ENCODE results near the gene ZNF792. TPM values are rescaled to one million over a fixed set of nuclear protein-coding genes. Genes with fewer than 3 reads are reported as not detected.
"Not testable (repeated sequence)": the region's sequence is repeated elsewhere in the genome, so short reads cannot be mapped to it uniquely, and the experiment has no call there.

The ZNF792 gene
- polyA plus RNA-seq, 1 of the 3 experiments (the other 2 are of a cell fraction), result 1.5 TPM

DNA sequence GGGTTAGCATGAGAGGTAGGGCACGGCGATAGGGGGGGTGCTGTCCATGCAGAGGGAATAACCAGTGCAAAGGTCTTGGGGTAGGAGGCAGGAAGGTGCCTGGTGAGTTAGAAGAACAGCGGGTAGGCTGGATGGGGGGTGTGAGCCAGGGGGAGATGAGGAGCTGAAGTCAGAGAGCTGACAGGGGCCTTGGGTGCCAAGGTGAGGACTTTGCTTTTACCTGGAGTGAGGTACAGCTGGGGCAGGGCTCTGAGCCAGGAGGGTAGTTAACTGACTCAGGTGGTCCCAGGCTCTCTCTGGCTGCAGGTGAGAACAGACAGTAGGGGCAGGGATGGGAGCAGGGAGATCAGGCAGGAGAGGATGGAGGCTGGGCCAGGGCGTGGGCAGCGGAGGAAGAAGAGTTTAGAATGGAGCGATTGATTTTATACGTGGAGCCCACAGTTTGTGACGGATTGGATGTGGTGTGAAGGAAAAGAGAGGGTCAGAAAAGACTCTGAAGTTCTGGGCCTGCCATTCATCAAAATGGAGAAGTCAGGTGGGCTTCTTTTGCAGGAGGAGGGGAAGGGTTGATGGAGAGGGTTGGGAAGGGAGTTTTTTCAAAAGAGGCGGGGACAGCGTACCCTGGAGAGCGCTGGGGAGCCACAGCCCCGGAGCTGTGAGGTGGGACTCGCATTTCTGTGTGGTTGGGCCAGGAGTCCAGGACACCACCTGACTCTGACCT lies 34.9 kb upstream of the ZNF792 start (continued):
- TF ChIP-seq, protein P1, sequence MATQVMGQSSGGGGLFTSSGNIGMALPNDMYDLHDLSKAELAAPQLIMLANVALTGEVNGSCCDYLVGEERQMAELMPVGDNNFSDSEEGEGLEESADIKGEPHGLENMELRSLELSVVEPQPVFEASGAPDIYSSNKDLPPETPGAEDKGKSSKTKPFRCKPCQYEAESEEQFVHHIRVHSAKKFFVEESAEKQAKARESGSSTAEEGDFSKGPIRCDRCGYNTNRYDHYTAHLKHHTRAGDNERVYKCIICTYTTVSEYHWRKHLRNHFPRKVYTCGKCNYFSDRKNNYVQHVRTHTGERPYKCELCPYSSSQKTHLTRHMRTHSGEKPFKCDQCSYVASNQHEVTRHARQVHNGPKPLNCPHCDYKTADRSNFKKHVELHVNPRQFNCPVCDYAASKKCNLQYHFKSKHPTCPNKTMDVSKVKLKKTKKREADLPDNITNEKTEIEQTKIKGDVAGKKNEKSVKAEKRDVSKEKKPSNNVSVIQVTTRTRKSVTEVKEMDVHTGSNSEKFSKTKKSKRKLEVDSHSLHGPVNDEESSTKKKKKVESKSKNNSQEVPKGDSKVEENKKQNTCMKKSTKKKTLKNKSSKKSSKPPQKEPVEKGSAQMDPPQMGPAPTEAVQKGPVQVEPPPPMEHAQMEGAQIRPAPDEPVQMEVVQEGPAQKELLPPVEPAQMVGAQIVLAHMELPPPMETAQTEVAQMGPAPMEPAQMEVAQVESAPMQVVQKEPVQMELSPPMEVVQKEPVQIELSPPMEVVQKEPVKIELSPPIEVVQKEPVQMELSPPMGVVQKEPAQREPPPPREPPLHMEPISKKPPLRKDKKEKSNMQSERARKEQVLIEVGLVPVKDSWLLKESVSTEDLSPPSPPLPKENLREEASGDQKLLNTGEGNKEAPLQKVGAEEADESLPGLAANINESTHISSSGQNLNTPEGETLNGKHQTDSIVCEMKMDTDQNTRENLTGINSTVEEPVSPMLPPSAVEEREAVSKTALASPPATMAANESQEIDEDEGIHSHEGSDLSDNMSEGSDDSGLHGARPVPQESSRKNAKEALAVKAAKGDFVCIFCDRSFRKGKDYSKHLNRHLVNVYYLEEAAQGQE (IDR thresholded peaks at IDR 0.05; ENCODE audit: low read depth, low read length), result no peak
- no peak for TF ChIP-seq EZH2phosphoT487 (IDR thresholded peaks at IDR 0.05; ENCODE audit: borderline replicate concordance, low read depth)
- TF ChIP-seq GABPA (IDR thresholded peaks at IDR 0.05; ENCODE audit: low read depth), result no peak
- no peak for TF ChIP-seq NFIC (IDR thresholded peaks at IDR 0.05; ENCODE audit: borderline replicate concordance)

DNA sequence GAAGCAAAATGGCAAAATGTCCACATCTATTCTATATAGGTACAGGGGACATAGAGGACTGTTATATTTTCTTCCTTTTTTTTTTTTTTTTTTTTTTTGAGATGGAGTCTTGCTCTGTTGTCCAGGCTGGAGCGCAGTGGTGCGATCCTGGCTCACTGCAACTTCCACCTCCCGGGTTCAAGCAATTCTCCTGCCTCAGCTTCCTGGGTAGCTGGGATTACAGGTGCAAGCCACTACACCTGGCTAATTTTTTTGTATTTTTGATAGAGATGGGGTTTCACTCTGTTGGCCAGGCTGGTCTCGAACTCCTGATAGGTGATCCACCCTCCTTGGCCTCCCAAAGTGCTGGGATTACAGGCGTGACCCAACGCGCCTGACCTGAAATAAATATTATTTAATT lies 34.2 kb upstream of the ZNF792 start:
- H3K4me3 ChIP-seq (ENCODE audit: low read depth in 2 of 2, low read length in 1 of 2); H3K9me3 ChIP-seq; H3K36me3 ChIP-seq (replicated peaks in 1 of 2; ENCODE audit: control insufficient read depth in 1 of 2, insufficient read depth in 2 of 2, low read length in 1 of 2); DNase-seq; H3K9ac ChIP-seq; H3K9me2 ChIP-seq; H3F3A ChIP-seq (replicated peaks; ENCODE audit: insufficient read depth); H3K27me3 ChIP-seq (ENCODE audit: insufficient read depth); H3K4me2 ChIP-seq; H2AFZ ChIP-seq (ENCODE audit: low read depth); H4K20me1 ChIP-seq (ENCODE audit: insufficient read depth); H3K27ac ChIP-seq (ENCODE audit: low read depth in 2 of 2, low read length in 1 of 2); POLR2A ChIA-PET: not testable (repeated sequence)
- peaks cover 42% of the 10 kb centered on the region for H3K79me2 ChIP-seq (ENCODE audit: insufficient read depth)
- 97% methylated on average over 7 of the region's 7 CpGs for WGBS (ENCODE audit: low lambda C conversion rate)
- CTCF ChIA-PET, result interaction anchor here (1.1 kb wide), 1 partner anchor 15 kb away, joined by 3 read pairs; no protein-coding TSS in a partner anchor
- peaks cover 7 to 13% of the 10 kb centered on the region in 2 experiments; a peak in 2 of 4 replicates for H3K4me1 ChIP-seq (ENCODE audit: control insufficient read depth in 1 of 2, insufficient read depth in 2 of 2, low read depth in 1 of 2, low read length in 1 of 2)

DNA sequence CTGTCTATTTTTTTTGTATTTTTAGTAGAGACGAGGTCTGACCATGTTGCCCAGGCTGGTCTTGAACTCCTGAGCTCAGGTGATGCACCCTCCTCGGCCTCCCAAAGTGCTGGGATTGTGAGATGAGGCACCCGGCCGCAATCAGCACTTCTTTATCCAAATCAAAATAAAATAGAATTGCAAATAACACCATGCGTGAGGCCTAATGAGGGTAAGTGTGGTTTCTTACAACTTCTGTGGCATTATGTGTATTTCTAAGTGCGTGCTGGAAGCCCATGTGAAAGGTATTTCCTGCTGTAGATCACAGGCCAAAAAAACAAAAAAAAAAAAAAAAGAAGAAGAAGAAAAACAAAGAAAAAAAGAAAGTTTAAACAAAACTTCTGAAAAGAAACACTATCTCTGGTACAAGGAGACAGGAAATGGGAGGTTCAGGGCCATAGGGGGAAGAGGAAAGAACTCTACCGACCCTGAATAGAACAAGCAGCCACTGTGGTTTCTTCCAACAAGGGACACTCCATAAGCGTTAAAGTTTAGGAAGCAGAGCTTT lies 33.1 kb upstream of the ZNF792 start:
- ChIA-PET POLR2A (interaction anchor here (0.5 kb wide), 1 partner anchor 10 kb away, joined by 3 read pairs; no protein-coding TSS in a partner anchor), CTCF (interaction anchor here (1.5 to 3.3 kb wide), 2 partner anchors 16 to 47 kb away, joined by 3 to 9 read pairs; no protein-coding TSS in a partner anchor)
- Histone ChIP-seq H3K9me2 (no peaks in the 10 kb centered on the region), H3K27ac (ENCODE audit: low read depth in 2 of 2, low read length in 1 of 2) (no peak overlapping the region), H3K36me3 (replicated peaks in 1 of 2; ENCODE audit: control insufficient read depth in 1 of 2, insufficient read depth in 2 of 2, low read length in 1 of 2) (no peaks in the 10 kb centered on the region), H3K4me3 (ENCODE audit: low read depth in 2 of 2, low read length in 1 of 2) (no peak overlapping the region), H3K27me3 (ENCODE audit: insufficient read depth) (no peaks in the 10 kb centered on the region), H4K20me1 (ENCODE audit: insufficient read depth) (0 out of 2 replicates have a peak, but pooled peaks cover 5% of the 10 kb centered on the region), H2AFZ (ENCODE audit: low read depth) (no peak overlapping the region), H3K9me3 (no peaks in the 10 kb centered on the region), H3K79me2 (ENCODE audit: insufficient read depth) (peaks cover 31% of the 10 kb centered on the region), H3K4me1 (ENCODE audit: control insufficient read depth in 1 of 2, insufficient read depth in 2 of 2, low read depth in 1 of 2, low read length in 1 of 2) (peaks cover 7 to 13% of the 10 kb centered on the region in 2 experiments; a peak in 2 of 4 replicates), H3K9ac (no peak overlapping the region), H3F3A (replicated peaks; ENCODE audit: insufficient read depth) (no peaks in the 10 kb centered on the region), H3K4me2 (no peak overlapping the region)
- DNase-seq, result no peak
- WGBS (ENCODE audit: low lambda C conversion rate), result 87% methylated on average over 8 of the region's 8 CpGs
- TF ChIP-seq JUND (IDR thresholded peaks at IDR 0.05) (no peak), NRF1 (IDR thresholded peaks at IDR 0.05; ENCODE audit: low read depth, low read length) (no peak), RAD21 (IDR thresholded peaks at IDR 0.05; ENCODE audit: low read length) (no peak), FOXJ3 (CRISPR knock-in tag; IDR thresholded peaks at IDR 0.05) (no peak), MXI1 (IDR thresholded peaks at IDR 0.05; ENCODE audit: low read depth, low read length) (no peak), POLR2AphosphoS5 (IDR thresholded peaks at IDR 0.05; ENCODE audit: low read depth, low read length) (no peak), FOXM1 (IDR thresholded peaks at IDR 0.05; ENCODE audit: low read depth) (no peak), SIN3A (IDR thresholded peaks at IDR 0.05; ENCODE audit: borderline replicate concordance, low read depth, low read length) (no peak)

All from SK-N-SH (cell line).